HG03095 (cell line): ENCODE results near the gene RPL9.
"Not testable (repeated sequence)": the region's sequence is repeated elsewhere in the genome, so short reads cannot be mapped to it uniquely, and the experiment has no call there.

Source experiments
- ATAC-seq: cut with Tn5 transposase; IDR thresholded peaks from one replicate; pipeline ENCODE4 v1.9.1; 2021; ENCODE audit warnings: moderate library complexity; ENCODE audit not compliant: unreplicated experiment

The RPL9 gene

GRCh38 chr4:39458505-39459300 is at the start of gene RPL9, which contains the start of gene LIAS:
TSS of gene RPL9 (minus strand) at chr4:39458922. CDS start at chr4:39458439, 483 bp downstream.
TSS of gene LIAS (plus strand) at chr4:39459056. CDS start at chr4:39459118, 62 bp downstream.
- ATAC-seq, result peak; percentile 76

- ATAC-seq, result no peak
Observed at GRCh38 chr4:39505581-39505980, 46.9 kb upstream of the RPL9 start.

DNA sequence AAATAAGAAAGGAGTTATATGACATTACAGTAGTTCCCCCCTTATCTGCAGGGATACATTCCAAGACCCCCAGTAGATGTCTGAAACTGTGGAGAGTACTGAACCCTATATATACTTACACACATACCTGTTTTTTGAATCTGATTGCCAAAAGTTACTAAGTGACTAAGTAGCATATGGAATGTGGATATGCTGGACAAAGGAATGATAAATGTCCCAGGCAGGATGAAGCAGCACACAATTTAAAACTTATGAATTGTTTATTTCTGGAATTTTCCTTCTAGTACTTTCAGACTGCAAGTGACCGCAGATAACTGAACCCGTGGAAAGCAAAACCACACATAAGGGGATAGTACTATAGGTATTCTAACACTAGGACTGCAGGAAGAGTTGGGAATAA is 45.8 kb upstream of the RPL9 start:
- ATAC-seq, result no peak

DNA sequence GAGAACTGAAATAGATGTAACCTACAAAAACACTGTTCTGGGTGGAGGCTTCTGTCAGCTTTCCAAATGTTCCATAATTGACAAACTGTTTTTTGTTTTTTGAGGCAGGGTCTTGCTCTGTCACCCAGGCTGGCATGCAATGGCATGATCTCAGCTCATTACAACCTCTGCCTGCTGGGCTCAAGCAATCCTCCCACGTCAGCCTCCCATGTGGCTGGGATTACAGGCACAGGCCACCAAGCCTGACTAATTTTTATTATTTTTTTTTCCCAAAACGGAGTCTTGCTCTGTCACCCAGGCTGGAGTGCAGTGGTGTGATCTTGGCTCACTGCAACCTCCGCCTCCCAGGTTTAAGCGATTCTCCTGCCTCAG is 43.9 kb upstream of the RPL9 start:
- not testable (repeated sequence) for ATAC-seq

DNA sequence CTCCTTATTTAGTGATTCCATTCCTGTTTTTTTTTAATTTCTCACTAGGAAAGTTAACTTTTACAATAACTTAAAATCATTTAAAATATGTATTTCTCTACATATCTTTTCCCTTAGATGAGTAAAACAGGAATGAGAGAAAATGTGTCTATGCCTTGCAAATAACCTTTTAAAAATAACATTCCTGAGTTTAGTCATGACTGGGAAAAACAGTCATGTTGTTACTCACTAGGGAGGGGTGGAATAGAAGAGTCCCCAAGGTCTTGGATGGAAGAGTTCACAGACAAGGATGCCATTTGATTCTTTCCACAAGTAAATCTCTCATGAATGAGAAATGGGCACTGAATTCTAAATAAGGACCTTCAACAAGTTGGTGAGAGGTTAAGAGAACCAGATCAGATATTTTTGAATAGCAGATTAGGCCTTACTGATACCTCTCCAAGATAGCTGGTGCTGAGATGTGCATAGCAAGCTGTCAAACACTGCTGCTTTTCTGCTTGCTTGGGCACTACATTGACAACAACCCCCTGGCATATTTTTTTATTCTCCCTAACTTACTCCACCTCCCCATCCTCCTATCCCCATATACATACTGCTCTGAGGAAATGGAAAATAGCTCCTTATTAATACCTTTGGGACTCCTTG is 43.4 kb upstream of the RPL9 start:
- no peak for ATAC-seq

DNA sequence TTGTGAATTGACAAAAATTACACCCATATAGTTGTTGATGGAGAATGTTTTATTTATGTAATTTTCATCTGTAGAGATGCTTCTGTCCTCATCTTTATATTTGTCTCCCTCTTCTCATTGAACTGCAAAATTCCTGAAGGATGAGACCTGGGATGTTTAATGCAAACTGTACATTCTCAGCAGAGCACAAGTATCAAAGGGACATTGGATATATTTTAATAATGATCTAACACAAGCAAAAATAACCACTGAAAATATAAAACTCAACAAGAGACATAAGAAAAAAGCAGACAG is 40.0 kb upstream of the RPL9 start:
- ATAC-seq, result no peak

- ATAC-seq, result no peak
Observed at GRCh38 chr4:39497909-39498726, 39.4 kb upstream of the RPL9 start.

DNA sequence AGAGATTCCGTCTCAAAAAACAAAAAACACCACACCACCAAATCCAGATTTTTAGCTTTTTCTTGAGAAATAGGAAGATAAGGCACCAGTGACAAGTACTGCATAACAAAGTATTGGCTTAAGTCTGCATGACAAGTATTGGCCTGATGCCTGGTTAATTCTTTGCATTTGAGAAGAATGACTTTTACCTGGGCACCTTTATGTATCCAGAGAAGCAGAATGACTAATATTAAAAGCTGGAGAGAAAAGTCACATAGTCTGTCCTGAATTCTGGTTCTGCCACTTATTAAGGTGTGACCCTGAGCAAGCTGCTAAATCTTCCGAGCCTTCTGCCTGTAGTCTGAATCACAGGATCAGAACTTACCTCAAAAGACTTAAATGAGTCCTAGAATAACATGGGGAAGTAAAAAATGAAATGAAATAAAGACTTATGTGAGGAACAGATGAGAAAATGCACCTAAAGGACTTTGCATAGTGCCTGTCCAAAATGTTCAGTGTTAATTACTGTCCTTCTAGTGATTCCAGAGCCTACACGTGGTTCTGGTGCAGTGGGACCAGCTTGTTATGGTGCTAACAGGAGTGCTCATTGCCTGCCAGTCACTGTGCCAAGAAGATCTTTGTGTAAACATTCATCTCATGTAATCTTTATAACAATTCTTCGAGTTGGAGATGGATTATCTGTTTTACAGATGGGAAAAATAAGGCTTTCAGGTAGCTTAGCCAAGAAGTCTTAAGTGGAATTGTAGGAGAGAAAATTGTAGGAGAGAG is 36.9 kb upstream of the RPL9 start:
- no peak for ATAC-seq

GRCh38 chr4:39494354-39494753 is 35.6 kb upstream of the RPL9 start:
- ATAC-seq, result no peak

GRCh38 chr4:39490322-39490721 is 31.6 kb upstream of the RPL9 start:
- no peak for ATAC-seq

DNA sequence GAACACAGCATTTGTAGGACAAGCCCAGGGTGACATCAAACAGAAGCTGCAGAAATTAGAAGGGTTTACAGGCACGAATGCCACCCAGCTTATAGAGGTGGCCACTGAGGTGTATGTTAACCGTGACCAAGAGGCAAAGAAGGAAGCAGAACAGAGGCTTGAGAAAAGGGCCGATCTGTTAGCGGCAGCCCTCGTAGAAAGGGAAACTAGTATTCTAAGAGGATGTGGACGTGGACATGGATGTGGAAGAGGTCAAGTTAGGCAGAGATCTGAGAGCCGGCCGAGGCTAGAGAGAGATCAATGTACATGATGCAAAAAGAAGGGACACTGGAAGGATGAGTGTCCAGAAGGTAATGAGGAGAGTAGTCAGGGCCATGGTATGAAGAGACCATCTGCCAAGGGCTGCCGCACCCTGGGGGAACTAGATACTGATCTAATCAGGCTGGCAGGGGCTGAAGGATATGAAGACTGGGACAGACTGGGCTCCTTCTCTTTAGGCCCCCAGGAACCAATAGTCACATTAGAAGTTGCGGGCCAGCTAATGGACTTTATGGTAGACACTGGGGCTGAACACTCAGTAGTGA is 27.6 kb upstream of the RPL9 start:
- ATAC-seq, result no peak

- no peak for ATAC-seq
Observed at GRCh38 chr4:39484582-39485272, 26.0 kb upstream of the RPL9 start.

DNA sequence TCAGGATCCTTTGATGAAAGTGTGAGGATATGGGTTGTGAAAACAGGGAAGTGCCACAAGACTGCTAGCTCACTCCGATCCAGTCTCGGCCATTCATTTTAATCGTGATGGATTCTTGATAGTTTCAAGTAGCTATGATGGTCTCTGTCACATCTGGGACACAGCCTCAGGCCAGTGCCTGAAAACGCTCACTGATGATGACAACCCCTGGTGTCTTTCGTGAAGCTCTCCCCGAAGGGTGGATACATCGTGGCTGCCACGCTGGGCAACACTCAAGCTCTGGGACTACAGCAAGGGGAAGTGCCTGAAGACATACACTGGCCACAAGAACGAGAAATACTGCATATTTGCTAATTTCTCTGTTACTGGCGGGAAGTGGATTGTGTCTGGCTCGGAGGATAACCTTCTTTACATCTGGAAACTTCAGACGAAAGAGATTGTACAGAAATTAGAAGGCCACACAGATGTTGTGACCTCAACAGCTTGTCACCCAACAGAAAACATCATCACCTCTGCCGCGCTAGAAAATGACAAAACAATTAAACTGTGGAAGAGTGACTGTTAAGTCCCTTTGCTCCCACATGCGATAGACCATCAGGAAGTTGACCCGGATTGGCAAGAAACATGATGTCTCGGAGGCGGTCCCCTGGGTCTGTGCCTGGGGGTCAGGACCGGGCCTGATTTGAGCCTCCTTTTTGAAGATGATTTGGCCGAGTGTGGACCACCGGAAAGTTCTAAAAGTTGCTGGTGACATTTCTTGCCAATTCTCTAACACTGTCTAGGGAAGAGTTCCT is 22.4 kb upstream of the RPL9 start:
- no peak for ATAC-seq

DNA sequence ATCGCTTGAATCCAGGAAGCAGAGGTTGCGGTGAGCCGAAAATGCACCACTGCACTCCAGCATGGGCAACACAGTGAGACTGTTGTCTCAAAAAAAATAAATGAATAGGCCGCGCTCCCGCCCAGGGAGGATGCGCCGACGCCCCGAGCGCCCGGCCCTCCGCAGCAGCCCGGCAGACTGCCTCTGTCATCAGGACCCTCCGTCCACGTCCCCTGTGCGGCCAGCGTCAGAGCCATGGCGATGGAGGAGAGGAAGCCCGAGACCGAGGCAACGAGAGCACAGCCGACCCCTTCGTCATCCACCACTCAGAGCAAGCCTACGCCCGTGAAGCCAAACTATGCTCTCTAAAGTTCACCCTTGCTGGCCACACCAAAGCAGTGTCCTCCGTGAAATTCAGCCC is 21.5 kb upstream of the RPL9 start:
- no peak for ATAC-seq

GRCh38 chr4:39476187-39476895 is 17.6 kb upstream of the RPL9 start:
- no peak for ATAC-seq

DNA sequence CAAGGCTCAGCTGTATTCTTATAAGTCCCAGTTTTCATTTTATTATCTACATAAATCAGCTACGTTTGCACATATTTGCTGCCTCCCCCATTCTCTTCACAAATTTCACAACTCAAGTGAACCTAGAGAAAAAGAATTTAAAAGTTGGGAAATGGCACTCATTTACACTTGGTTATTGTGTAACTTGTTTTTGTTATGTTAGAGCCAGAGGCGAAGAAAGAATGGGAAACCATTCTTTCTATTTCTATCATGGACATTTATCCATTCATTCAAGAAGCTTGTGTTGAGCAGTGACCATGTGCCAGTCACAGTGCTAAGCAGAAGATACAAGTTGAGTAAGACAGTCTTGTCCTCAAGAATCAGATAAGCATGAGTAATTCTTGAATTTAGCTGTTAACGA is 13.7 kb upstream of the RPL9 start:
- ATAC-seq, result no peak

DNA sequence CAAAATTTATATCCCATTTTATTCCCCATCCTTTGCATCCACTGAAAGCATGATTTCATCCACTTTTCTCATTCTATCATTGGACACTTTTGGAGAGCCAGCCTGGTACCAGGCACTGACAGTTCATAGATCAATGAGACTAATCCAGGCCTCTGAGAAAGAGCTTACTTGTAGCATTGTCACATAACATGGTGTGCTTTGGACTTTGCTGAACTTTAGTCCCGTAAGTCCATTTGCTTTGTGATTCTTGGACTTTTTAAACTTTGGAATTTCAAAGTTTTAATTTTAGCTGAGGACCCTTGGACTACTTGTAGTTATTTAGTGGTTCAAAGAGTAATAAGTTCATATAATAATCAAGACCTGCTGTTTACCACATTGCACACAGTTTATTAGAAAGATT is 11.7 kb upstream of the RPL9 start:
- ATAC-seq, result no peak

GRCh38 chr4:39469429-39470077 is 10.8 kb upstream of the RPL9 start:
- ATAC-seq, result peak; percentile 87
